Glutamatergic neuron (in vitro differentiated cells): ENCODE results near the gene ADCY4. TPM values are rescaled to one million over a fixed set of nuclear protein-coding genes. Genes with fewer than 3 reads are reported as not detected.
A peak's percentile ranks its signal among the peaks of the same experiment; 100 is the strongest.
"Not testable (repeated sequence)": the region's sequence is repeated elsewhere in the genome, so short reads cannot be mapped to it uniquely, and the experiment has no call there.

ENCODE experiments used
- DNase-seq: peaks from one replicate; pipeline ENCODE4 v3.0.0; 2022
- H3K27ac Mint-ChIP-seq: one replicate; pipeline ENCODE4 v1.8.0; 2020; ENCODE audit warnings: mild to moderate bottlenecking, mixed read lengths, inconsistent platforms; ENCODE audit not compliant: unreplicated experiment
- H3K27me3 Mint-ChIP-seq: one replicate; pipeline ENCODE4 v1.8.0; 2020; ENCODE audit warnings: mild to moderate bottlenecking, moderate library complexity, mixed read lengths, inconsistent platforms; ENCODE audit not compliant: unreplicated experiment
- H3K36me3 Mint-ChIP-seq: one replicate; pipeline ENCODE4 v1.8.0; 2020; ENCODE audit warnings: mild to moderate bottlenecking, mixed read lengths, inconsistent platforms; ENCODE audit not compliant: unreplicated experiment
- H3K4me1 Mint-ChIP-seq: one replicate; pipeline ENCODE4 v1.8.0; 2020; ENCODE audit warnings: mild to moderate bottlenecking, low read depth, mixed read lengths, inconsistent platforms; ENCODE audit not compliant: unreplicated experiment
- H3K4me3 Mint-ChIP-seq: one replicate; pipeline ENCODE4 v1.8.0; 2020; ENCODE audit warnings: mild to moderate bottlenecking, mixed read lengths, inconsistent platforms; ENCODE audit not compliant: unreplicated experiment
- H3K9me3 Mint-ChIP-seq: one replicate; pipeline ENCODE4 v1.8.0; 2020; ENCODE audit warnings: mild to moderate bottlenecking, moderate library complexity, mixed read lengths, inconsistent platforms; ENCODE audit not compliant: unreplicated experiment
- CTCF ChIP-seq: fragments of 200-600 bp; sonication (generic); IDR thresholded peaks from one replicate; pipeline ENCODE4 v1.5.0; 2021; ENCODE audit not compliant: partially characterized antibody, unreplicated experiment
- total RNA-seq: library from RNA; stranded (reverse); fragmentation: NEBNext Ultra II Directional; extraction: Animal tissue kit (Norgen Biotek cat#: 25700); gene quantifications from one replicate; pipeline ENCODE4 v1.2.1, GENCODE V29; 2021; ENCODE audit not compliant: unreplicated experiment

ADCY4 gene
- total RNA-seq, 1 donor from 2014 or later: not detected

GRCh38 chr14:24331731-24332267 is 3.1 kb downstream of the ADCY4 start:
- Mint-ChIP-seq H3K9me3 (peaks cover 10% of the 10 kb centered on the region), H3K27ac (peak overlapping the region; percentile 69), H3K4me3 (peak overlapping the region; percentile 84), H3K27me3 (peaks cover 30% of the 10 kb centered on the region), H3K36me3 (peaks cover 4% of the 10 kb centered on the region), H3K4me1 (peaks cover 10% of the 10 kb centered on the region)
- no peak for DNase-seq
- TF ChIP-seq CTCF: no peak

GRCh38 chr14:24330973-24331674 is 3.7 kb downstream of the ADCY4 start:
- peaks cover 29% of the 10 kb centered on the region for H3K27me3 Mint-ChIP-seq
- no peak overlapping the region for H3K4me3 Mint-ChIP-seq
- DNase-seq: no peak
- H3K27ac Mint-ChIP-seq: no peak overlapping the region
- H3K9me3 Mint-ChIP-seq: peaks cover 10% of the 10 kb centered on the region
- TF ChIP-seq CTCF: no peak
- H3K4me1 Mint-ChIP-seq: peaks cover 10% of the 10 kb centered on the region
- peaks cover 4% of the 10 kb centered on the region for H3K36me3 Mint-ChIP-seq

GRCh38 chr14:24329736-24330135 is 5.1 kb downstream of the ADCY4 start:
- H3K36me3 Mint-ChIP-seq: peaks cover 4% of the 10 kb centered on the region
- H3K4me3 Mint-ChIP-seq: no peak overlapping the region
- no peak for TF ChIP-seq CTCF
- peaks cover 23% of the 10 kb centered on the region for H3K27me3 Mint-ChIP-seq
- no peak overlapping the region for H3K27ac Mint-ChIP-seq
- no peak for DNase-seq
- peaks cover 10% of the 10 kb centered on the region for H3K9me3 Mint-ChIP-seq
- peaks cover 8% of the 10 kb centered on the region for H3K4me1 Mint-ChIP-seq

GRCh38 chr14:24329073-24329663 is 5.7 kb downstream of the ADCY4 start:
- peaks cover 9% of the 10 kb centered on the region for H3K9me3 Mint-ChIP-seq
- H3K27me3 Mint-ChIP-seq: peaks cover 21% of the 10 kb centered on the region
- TF ChIP-seq CTCF: no peak
- H3K36me3 Mint-ChIP-seq: peaks cover 4% of the 10 kb centered on the region
- no peak for DNase-seq
- no peak overlapping the region for H3K27ac Mint-ChIP-seq
- H3K4me1 Mint-ChIP-seq: peaks cover 6% of the 10 kb centered on the region
- no peak overlapping the region for H3K4me3 Mint-ChIP-seq

GRCh38 chr14:24327914-24328313 is 7.0 kb downstream of the ADCY4 start:
- TF ChIP-seq CTCF: peak; percentile 65
- not testable (repeated sequence) for H3K9me3 Mint-ChIP-seq, H3K4me3 Mint-ChIP-seq, H3K27ac Mint-ChIP-seq, H3K36me3 Mint-ChIP-seq, H3K4me1 Mint-ChIP-seq
- DNase-seq: peak; percentile 69
- H3K27me3 Mint-ChIP-seq: peaks cover 17% of the 10 kb centered on the region
